Cardiac fibroblast (primary cell): Measurements from ENCODE around the gene SCP2.
A peak's percentile ranks its signal among the peaks of the same experiment; 100 is the strongest.
"Not testable (repeated sequence)": the region's sequence is repeated elsewhere in the genome, so short reads cannot be mapped to it uniquely, and the experiment has no call there.

Experiments
- DNase-seq, 2 donors: peaks; one replicate each; pipeline versions ENCODE4 v3.0.0 to v3.0.0-alpha.2; 2010; ENCODE audit warnings: low read depth in 2 of 2
- H3K4me3 ChIP-seq, 2 donors: replicated peaks in 1 of 2; 1 replicate in 1 of 2; 2 replicates in 1 of 2; pipeline ENCODE4 v1.5.1; 2011; ENCODE audit warnings: low read depth in 2 of 2, low read length in 2 of 2, mild to moderate bottlenecking in 2 of 2, moderate library complexity in 1 of 2
- CTCF ChIP-seq: IDR thresholded peaks from one replicate; pipeline ENCODE4 v1.5.1; 2011; ENCODE audit warnings: low read depth, mild to moderate bottlenecking, low read length, inconsistent platforms

The SCP2 gene

GRCh38 chr1:52996653-52997052 lies 69.6 kb downstream of the SCP2 start:
- TF ChIP-seq CTCF = no peak
- no peak overlapping the region for H3K4me3 ChIP-seq
- peak; percentile 7 to 29 for DNase-seq

- H3K4me3 ChIP-seq = no peak overlapping the region
- no peak for TF ChIP-seq CTCF
- no peak for DNase-seq
Observed at GRCh38 chr1:53001128-53001527, 74.1 kb downstream of the SCP2 start.

- not testable (repeated sequence) for DNase-seq, H3K4me3 ChIP-seq
Observed at GRCh38 chr1:53006612-53007011, 79.5 kb downstream of the SCP2 start.

- not testable (repeated sequence) for H3K4me3 ChIP-seq, DNase-seq
Observed at GRCh38 chr1:53010247-53010646, 83.2 kb downstream of the SCP2 start.

GRCh38 chr1:53011175-53011574 lies 84.1 kb downstream of the SCP2 start:
- no peak for TF ChIP-seq CTCF
- no peak overlapping the region for H3K4me3 ChIP-seq
- no peak for DNase-seq

GRCh38 chr1:53014791-53015507 lies 87.9 kb downstream of the SCP2 start:
- H3K4me3 ChIP-seq = peak overlapping the region; percentile 55 to 74
- no peak for TF ChIP-seq CTCF

GRCh38 chr1:53015508-53015860 lies 88.4 kb downstream of the SCP2 start:
- peak overlapping the region; percentile 55 to 74 for H3K4me3 ChIP-seq
- TF ChIP-seq CTCF = no peak
- DNase-seq = peak in 1 of 2 donors; percentile 6

More at GRCh38 chr1:53014791-53015507, 87.9 kb downstream of the SCP2 start:
- DNase-seq = peak; percentile 92 to 95

GRCh38 chr1:53016705-53017104 lies 89.6 kb downstream of the SCP2 start:
- TF ChIP-seq CTCF = no peak
- peak; percentile 41 to 73 for DNase-seq
- no peak overlapping the region for H3K4me3 ChIP-seq
